Measurements from ENCODE around the gene PCDHB9.
"Not testable (repeated sequence)": the region's sequence is repeated elsewhere in the genome, so short reads cannot be mapped to it uniquely, and the experiment has no call there.

The PCDHB9 gene

GRCh38 chr5:141188682-141189081, 1.7 kb downstream of the PCDHB9 start:
- DNase-seq (ENCODE audit: low read depth), result not testable (repeated sequence)

DNA sequence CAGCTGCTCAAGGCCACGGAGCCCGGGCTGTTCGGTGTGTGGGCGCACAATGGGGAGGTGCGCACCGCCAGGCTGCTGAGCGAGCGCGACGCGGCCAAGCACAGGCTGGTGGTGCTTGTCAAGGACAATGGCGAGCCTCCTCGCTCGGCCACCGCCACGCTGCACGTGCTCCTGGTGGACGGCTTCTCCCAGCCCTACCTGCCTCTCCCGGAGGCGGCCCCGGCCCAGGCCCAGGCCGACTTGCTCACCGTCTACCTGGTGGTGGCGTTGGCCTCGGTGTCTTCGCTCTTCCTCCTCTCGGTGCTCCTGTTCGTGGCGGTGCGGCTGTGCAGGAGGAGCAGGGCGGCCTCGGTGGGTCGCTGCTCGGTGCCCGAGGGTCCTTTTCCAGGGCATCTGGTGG, 2.2 kb downstream of the PCDHB9 start:
- not testable (repeated sequence) for DNase-seq (ENCODE audit: low read depth)

GRCh38 chr5:141192110-141192725, 5.3 kb downstream of the PCDHB9 start, which contains the start of gene PCDHB10:
Gene PCDHB10, plus strand, starts transcription at chr5:141192353. Its CDS starts 200 bp downstream, at chr5:141192553.
- DNase-seq (ENCODE audit: low read depth), result no peak

DNA sequence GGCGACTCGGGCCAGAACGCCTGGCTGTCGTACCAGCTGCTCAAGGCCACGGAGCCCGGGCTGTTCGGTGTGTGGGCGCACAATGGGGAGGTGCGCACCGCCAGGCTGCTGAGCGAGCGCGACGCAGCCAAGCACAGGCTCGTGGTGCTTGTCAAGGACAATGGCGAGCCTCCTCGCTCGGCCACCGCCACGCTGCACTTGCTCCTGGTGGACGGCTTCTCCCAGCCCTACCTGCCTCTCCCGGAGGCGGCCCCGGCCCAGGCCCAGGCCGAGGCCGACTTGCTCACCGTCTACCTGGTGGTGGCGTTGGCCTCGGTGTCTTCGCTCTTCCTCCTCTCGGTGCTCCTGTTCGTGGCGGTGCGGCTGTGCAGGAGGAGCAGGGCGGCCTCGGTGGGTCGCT, 7.4 kb downstream of the PCDHB9 start:
- DNase-seq (ENCODE audit: low read depth), result not testable (repeated sequence)

DNA sequence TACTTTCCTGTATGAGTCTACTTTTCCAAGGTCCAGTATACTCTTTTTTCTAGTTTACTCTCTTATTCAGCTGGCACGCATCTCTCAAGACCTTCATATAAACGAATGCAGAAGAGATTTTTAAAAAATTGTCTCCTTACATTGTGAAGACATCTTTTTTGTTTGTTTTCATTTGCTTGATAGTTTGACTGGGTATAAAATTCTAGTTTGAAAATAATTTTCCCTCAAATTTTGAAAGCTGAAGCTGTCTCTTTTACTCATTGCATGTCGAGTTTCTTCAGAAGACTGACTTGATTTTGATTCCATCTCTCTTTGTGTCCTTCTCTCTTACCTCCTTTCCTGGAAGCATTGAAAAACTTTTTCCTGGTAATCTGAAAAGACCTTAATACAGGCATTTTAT, 9.4 kb downstream of the PCDHB9 start:
- DNase-seq (ENCODE audit: low read depth), result no peak

DNA sequence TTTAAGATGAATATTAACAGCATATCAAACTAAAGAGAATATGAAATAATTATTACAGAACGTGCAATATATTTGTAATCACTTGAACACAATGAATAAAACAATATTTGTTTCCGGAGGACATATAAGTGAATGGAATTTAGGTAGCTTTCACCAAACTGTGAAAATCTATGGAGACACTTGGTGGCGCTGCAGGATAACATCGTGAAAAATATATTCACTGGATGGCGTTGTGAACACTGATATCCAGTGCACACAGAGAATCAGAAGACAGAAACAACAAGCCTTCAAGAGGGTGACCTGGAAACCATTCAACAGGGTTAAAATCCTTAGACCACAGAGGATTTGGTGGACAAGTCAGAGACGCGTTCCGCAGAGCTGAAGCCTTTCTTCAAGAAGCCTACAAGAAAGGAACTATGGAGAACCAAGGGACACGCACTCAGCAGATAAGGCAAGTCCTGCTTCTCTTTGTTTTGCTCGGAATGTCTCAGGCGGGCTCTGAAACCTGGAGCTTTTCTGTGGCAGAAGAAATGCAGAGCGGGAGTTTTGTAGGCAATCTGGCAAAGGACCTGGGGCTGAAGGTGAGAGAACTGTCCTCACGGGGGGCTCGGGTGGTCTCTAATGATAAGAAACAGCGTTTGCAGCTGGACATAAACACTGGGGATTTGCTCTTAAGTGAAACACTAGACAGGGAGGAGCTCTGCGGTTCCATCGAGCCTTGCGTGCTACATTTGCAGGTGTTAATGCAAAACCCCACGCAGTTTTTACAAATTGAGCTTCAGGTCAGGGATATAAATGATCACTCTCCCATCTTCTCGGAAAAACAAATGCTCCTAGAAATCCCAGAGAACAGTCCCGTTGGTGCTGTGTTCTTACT, 12.6 kb downstream of the PCDHB9 start, which contains the start of gene PCDHB11:
TSS of gene PCDHB11 (plus strand) at position 269 of the 877 bp plus-strand sequence. CDS start at position 417, 148 bp downstream.
- DNase-seq (ENCODE audit: low read depth), result no peak

DNA sequence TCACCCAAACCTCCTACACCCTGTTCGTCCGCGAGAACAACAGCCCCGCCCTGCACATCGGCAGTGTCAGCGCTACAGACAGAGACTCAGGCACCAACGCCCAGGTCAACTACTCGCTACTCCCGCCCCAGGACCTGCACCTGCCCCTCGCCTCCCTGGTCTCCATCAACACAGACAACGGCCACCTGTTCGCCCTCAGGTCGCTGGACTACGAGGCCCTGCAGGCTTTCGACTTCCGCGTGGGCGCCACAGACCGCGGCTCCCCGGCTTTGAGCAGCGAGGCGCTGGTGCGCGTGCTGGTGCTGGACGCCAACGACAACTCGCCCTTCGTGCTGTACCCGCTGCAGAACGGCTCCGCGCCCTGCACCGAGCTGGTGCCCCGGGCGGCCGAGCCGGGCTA, 14.2 kb downstream of the PCDHB9 start:
- DNase-seq (ENCODE audit: low read depth), result not testable (repeated sequence)

DNA sequence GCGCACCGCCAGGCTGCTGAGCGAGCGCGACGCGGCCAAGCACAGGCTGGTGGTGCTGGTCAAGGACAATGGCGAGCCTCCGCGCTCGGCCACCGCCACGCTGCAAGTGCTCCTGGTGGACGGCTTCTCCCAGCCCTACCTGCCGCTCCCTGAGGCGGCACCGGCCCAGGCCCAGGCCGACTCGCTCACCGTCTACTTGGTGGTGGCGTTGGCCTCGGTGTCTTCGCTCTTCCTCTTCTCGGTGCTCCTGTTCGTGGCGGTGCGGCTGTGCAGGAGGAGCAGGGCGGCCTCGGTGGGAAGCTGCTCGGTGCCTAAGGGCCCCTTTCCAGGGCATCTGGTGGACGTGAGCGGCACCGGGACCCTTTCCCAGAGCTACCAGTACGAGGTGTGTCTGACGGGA, 14.7 kb downstream of the PCDHB9 start:
- not testable (repeated sequence) for DNase-seq (ENCODE audit: low read depth)

- no peak for DNase-seq (ENCODE audit: low read depth)
These were observed 21.5 kb downstream of the PCDHB9 start, which contains the start of gene PCDHB12 for GRCh38 chr5:141208478-141208877. Gene PCDHB12, plus strand, starts transcription at chr5:141208719. Its CDS starts 189 bp downstream, at chr5:141208908.

GRCh38 chr5:141210281-141210680, 23.3 kb downstream of the PCDHB9 start:
- not testable (repeated sequence) for DNase-seq (ENCODE audit: low read depth)

- DNase-seq (ENCODE audit: low read depth), result not testable (repeated sequence)
These were observed 23.9 kb downstream of the PCDHB9 start for GRCh38 chr5:141210849-141211248.

DNA sequence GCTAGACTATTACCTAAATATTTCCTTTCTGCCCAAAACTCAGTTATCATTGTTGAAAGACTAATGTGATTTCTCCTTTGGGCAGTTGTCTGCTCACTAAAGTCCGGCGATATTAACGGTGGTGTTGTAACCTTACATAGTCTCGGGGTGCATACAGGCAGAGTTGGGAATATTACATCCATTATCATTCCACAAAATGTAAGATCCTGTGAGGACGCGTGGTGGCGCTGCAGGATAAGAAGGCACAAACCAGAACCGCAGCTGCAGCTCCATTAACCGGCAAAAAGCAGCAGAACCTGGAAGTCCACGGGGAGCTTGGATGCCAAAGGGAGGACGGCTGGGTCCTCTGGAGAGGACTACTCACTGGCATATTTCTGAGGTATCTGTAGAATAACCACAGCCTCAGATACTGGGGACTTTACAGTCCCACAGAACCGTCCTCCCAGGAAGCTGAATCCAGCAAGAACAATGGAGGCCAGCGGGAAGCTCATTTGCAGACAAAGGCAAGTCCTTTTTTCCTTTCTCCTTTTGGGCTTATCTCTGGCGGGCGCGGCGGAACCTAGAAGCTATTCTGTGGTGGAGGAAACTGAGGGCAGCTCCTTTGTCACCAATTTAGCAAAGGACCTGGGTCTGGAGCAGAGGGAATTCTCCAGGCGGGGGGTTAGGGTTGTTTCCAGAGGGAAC, 26.8 kb downstream of the PCDHB9 start, which contains the start of gene PCDHB13:
TSS of gene PCDHB13 (plus strand) at position 264 of the 684 bp plus-strand sequence. CDS start at position 469, 205 bp downstream.
- DNase-seq (ENCODE audit: low read depth), result not testable (repeated sequence)

DNA sequence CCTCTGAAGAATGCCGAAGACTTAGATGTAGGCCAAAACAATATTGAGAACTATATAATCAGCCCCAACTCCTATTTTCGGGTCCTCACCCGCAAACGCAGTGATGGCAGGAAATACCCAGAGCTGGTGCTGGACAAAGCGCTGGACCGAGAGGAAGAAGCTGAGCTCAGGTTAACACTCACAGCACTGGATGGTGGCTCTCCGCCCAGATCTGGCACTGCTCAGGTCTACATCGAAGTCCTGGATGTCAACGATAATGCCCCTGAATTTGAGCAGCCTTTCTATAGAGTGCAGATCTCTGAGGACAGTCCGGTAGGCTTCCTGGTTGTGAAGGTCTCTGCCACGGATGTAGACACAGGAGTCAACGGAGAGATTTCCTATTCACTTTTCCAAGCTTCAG, 27.6 kb downstream of the PCDHB9 start:
- DNase-seq (ENCODE audit: low read depth), result not testable (repeated sequence)

DNA sequence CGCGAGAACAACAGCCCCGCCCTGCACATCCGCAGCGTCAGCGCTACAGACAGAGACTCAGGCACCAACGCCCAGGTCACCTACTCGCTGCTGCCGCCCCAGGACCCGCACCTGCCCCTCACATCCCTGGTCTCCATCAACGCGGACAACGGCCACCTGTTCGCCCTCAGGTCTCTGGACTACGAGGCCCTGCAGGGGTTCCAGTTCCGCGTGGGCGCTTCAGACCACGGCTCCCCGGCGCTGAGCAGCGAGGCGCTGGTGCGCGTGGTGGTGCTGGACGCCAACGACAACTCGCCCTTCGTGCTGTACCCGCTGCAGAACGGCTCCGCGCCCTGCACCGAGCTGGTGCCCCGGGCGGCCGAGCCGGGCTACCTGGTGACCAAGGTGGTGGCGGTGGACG, 28.5 kb downstream of the PCDHB9 start:
- DNase-seq (ENCODE audit: low read depth), result not testable (repeated sequence)

GRCh38 chr5:141216035-141216434, 29.1 kb downstream of the PCDHB9 start:
- DNase-seq (ENCODE audit: low read depth), result not testable (repeated sequence)

GRCh38 chr5:141223112-141223783, 36.3 kb downstream of the PCDHB9 start, which contains the start of gene PCDHB14:
Gene PCDHB14, plus strand, starts transcription at chr5:141223343. Its CDS starts 163 bp downstream, at chr5:141223506.
- no peak for DNase-seq (ENCODE audit: low read depth)

GRCh38 chr5:141224844-141225243, 37.9 kb downstream of the PCDHB9 start:
- not testable (repeated sequence) for DNase-seq (ENCODE audit: low read depth)

- not testable (repeated sequence) for DNase-seq (ENCODE audit: low read depth)
These were observed 38.5 kb downstream of the PCDHB9 start for GRCh38 chr5:141225421-141225820.

DNA sequence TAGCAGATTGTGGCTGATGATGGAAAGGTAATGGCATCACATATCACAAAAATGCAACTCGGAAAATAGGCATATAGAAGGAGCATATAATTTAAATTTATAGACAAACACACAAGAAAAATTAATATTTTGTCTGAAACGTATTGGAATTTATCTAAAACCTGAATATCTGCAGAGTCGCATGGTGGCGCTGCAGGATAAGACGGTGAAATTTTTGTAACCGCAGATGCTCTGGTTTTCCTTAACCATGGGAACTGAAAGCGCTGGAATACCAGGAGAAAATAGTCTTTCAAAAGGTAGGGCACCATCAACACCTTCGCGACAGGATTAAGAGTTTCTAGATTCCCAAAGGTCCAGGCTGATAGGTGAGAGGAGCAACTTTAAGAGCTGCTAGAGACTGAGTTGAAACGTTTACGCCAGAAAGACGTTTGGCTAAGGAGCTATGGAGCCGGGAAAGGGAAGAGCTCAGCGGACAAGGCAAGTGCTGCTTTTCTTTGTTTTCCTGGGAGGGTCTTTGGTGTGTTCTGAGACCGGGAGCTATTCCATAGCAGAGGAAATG, 47.2 kb downstream of the PCDHB9 start:
- DNase-seq (ENCODE audit: low read depth), result no peak

DNA sequence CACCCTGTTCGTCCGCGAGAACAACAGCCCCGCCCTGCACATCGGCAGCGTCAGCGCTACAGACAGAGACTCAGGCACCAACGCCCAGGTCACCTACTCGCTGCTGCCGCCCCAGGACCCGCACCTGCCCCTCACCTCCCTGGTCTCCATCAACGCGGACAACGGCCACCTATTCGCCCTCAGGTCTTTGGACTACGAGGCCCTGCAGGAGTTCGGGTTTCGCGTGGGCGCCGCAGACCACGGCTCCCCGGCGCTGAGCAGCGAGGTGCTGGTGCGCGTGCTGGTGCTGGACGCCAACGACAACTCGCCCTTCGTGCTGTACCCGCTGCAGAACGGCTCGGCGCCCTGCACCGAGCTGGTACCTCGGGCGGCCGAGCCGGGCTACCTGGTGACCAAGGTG, 49.0 kb downstream of the PCDHB9 start:
- not testable (repeated sequence) for DNase-seq (ENCODE audit: low read depth)

Measured in stimulated activated CD8-positive, alpha-beta memory T cell treated with anti-CD3 and anti-CD28 coated beads, Interleukin-12 subunit alpha, Interleukin-12 subunit beta, amount 100 ng/mL, for 1 hour (primary cell).